Endothelial cell (in vitro differentiated cells): ENCODE measurements around the gene PCSK6. TPM values are rescaled to one million over a fixed set of nuclear protein-coding genes. Genes with fewer than 3 reads are reported as not detected.

Experiments
- DNase-seq: peaks from one replicate; pipeline ENCODE4 v3.0.0; 2021; ENCODE audit warnings: low spot score
- H3K27ac Mint-ChIP-seq: one replicate; pipeline ENCODE4 v1.8.0; 2021; ENCODE audit warnings: mixed read lengths, inconsistent platforms; ENCODE audit not compliant: unreplicated experiment
- H3K27me3 Mint-ChIP-seq: one replicate; pipeline ENCODE4 v1.8.0; 2021; ENCODE audit warnings: mild to moderate bottlenecking, moderate library complexity, mixed read lengths, inconsistent platforms; ENCODE audit not compliant: unreplicated experiment
- H3K36me3 Mint-ChIP-seq: one replicate; pipeline ENCODE4 v1.8.0; 2021; ENCODE audit warnings: mild to moderate bottlenecking, low read depth, mixed read lengths, inconsistent platforms; ENCODE audit not compliant: unreplicated experiment
- H3K4me1 Mint-ChIP-seq: one replicate; pipeline ENCODE4 v1.8.0; 2021; ENCODE audit warnings: mild to moderate bottlenecking, mixed read lengths, inconsistent platforms; ENCODE audit not compliant: unreplicated experiment
- H3K4me3 Mint-ChIP-seq: one replicate; pipeline ENCODE4 v1.8.0; 2021; ENCODE audit warnings: mild to moderate bottlenecking, mixed read lengths, inconsistent platforms; ENCODE audit not compliant: unreplicated experiment
- H3K9me3 Mint-ChIP-seq: one replicate; pipeline ENCODE4 v1.8.0; 2021; ENCODE audit warnings: mixed read lengths, inconsistent platforms; ENCODE audit not compliant: unreplicated experiment
- total RNA-seq: library from RNA; stranded (reverse); fragmentation: NEBNext Ultra II Directional; extraction: Animal tissue kit (Norgen Biotek cat#: 25700); gene quantifications from one replicate; pipeline ENCODE4 v1.2.1, GENCODE V29; 2021; ENCODE audit not compliant: unreplicated experiment
- TF ChIP-seq, protein P1 (sequence below): fragments of 200-600 bp; sonication (generic); IDR thresholded peaks from one replicate; pipeline ENCODE4 v1.5.0; 2021; ENCODE audit warnings: antibody characterized with exemption; ENCODE audit not compliant: unreplicated experiment

The PCSK6 gene
- total RNA-seq, 1 donor from 2014 or later = 0.13 TPM

DNA sequence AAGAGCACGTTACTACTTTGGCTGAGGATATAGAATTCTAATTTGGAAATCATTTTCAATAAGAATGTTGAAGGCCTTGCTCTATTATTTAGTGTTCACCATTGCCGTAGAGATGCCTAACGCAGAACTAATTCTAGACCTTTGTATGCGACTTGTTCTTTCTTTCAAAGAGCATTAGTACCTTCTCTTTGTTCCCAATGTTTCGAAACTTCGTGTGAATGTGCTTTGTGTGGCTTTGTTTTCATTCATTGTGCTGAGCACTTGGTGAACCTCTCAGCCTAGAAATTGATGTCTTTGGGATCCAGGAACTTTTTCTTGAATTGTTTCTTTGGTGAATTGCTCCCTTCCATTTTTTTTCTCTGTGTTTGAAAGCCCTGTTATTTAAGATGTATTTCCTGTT lies 19.8 kb upstream of the PCSK6 start:
- Mint-ChIP-seq H3K4me3 (no peak overlapping the region), H3K4me1 (no peaks in the 10 kb centered on the region), H3K27ac (no peak overlapping the region), H3K27me3 (peaks cover 2% of the 10 kb centered on the region), H3K36me3 (no peaks in the 10 kb centered on the region), H3K9me3 (no peaks in the 10 kb centered on the region)
- DNase-seq = no peak
- TF ChIP-seq, protein P1, sequence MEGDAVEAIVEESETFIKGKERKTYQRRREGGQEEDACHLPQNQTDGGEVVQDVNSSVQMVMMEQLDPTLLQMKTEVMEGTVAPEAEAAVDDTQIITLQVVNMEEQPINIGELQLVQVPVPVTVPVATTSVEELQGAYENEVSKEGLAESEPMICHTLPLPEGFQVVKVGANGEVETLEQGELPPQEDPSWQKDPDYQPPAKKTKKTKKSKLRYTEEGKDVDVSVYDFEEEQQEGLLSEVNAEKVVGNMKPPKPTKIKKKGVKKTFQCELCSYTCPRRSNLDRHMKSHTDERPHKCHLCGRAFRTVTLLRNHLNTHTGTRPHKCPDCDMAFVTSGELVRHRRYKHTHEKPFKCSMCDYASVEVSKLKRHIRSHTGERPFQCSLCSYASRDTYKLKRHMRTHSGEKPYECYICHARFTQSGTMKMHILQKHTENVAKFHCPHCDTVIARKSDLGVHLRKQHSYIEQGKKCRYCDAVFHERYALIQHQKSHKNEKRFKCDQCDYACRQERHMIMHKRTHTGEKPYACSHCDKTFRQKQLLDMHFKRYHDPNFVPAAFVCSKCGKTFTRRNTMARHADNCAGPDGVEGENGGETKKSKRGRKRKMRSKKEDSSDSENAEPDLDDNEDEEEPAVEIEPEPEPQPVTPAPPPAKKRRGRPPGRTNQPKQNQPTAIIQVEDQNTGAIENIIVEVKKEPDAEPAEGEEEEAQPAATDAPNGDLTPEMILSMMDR = no peak

DNA sequence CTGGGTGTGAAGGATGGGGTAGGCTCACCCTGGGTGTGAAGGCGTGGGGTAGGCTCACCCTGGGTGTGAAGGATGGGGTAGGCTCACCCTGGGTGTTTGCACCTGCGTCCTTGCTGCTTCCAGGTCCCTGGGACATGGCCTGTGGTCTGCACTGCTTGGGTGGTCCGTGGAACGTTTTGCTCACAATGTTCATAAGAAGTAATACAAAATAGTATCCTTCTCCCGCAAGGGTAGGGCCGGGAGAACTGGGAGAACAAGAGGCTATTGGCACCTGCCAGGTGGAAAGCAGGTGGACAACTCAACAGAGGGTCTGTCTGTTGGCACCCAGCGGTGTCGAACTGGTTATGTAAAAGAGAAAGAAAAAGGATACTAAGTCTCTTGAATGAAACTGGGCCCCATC lies 17.0 kb upstream of the PCSK6 start:
- Mint-ChIP-seq H3K4me1 (no peaks in the 10 kb centered on the region), H3K36me3 (no peaks in the 10 kb centered on the region), H3K9me3 (no peaks in the 10 kb centered on the region), H3K27ac (no peak overlapping the region), H3K4me3 (no peak overlapping the region), H3K27me3 (peaks cover 8% of the 10 kb centered on the region)
- DNase-seq = no peak
- TF ChIP-seq, protein P1 = no peak

DNA sequence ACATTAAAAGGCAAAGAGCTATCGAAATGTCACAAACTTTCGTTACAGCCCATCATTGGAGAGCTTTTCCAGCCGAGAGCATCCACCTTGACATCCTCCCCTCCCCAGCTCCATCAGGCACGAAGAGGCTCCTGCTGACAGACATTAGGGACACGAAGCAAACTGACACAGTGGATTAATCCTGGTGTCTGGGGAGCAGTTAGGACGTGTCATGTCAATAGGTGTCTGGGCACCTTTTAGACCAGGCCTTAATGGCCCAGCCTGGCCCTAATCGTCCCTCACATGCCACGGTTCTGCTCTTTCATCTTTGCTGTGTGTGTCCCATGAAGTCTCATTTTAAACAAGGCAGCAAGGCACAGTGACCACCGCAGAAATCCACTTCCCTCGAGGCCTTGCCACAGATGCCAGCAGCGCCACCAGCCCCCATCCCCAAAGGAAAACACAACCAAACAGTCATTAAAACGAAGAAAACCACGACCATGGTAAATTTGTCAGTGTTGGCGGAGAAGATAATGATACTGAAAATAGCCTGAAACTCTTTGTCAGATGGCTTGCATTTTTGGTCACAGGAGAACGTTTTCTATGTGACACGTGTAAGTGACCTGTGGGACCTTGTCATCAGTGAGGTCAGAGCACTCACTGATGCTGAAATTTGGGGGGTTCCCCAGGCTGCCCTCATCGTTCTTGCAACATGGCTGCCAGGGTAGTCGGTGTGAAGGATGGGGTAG lies 16.3 kb upstream of the PCSK6 start:
- TF ChIP-seq, protein P1 = no peak
- H3K4me1 Mint-ChIP-seq = no peaks in the 10 kb centered on the region
- no peak for DNase-seq

DNA sequence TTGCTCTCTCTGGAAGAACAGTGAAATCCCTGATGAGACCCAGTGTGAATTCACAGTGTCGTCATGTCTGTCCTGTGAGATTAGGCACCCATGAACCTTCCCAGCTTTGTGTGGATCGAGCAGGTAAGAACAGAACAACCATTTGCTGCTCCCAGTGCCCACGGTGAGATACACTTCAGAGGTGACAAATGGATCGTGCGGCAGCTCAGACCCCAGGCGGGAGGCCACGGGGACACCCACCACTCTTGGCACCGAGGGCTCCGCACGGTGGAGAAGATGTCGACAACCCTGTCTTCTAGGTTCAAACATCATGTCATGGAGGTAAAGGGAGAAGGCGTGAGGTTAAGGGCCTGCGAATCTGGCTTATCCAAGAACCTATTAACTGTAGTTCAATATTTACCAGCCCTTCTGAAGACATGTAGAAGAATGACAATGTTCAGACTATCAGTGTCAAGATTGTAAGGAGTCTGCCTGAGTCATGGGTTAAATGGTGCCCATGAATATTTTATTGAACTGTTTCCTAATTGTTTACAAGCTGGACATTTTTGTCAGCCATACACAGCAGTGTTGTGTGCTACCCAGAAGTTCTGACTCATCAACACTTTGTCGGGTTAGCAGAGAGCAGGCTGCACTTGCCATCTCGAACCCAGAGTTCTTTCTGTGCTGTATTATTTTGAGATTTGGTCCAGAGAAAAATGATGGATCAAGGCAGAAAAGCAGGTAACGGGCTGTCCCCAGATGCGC lies 15.5 kb upstream of the PCSK6 start:
- TF ChIP-seq, protein P1 = no peak
- Mint-ChIP-seq H3K27ac (no peak overlapping the region), H3K36me3 (no peaks in the 10 kb centered on the region), H3K27me3 (peaks cover 15% of the 10 kb centered on the region), H3K4me3 (no peak overlapping the region), H3K9me3 (no peaks in the 10 kb centered on the region), H3K4me1 (no peaks in the 10 kb centered on the region)
- no peak for DNase-seq

More for the DNA sequence above, 16.3 kb upstream of the PCSK6 start:
- H3K27me3 Mint-ChIP-seq = peaks cover 9% of the 10 kb centered on the region
- H3K9me3 Mint-ChIP-seq = no peaks in the 10 kb centered on the region
- no peak overlapping the region for H3K27ac Mint-ChIP-seq
- H3K4me3 Mint-ChIP-seq = no peak overlapping the region
- H3K36me3 Mint-ChIP-seq = no peaks in the 10 kb centered on the region

DNA sequence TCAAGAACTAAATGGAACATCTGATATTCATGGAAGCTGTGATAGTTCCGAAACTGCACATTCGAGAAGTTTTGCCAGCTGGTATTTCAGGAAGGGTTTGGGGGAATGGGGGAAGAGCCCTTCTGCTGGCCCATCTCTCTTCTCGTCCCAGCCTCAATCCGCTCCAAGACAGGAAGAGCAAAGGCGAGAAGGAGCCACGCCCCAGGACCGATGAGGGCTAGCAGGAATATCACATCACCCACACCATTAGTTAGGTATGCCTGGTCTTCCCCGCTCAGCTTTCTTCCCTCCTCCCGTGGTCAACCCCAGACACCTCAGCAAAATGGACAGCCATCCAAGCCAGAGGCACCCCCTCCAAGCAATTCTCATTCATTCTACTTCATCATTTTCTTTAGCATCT lies 14.9 kb upstream of the PCSK6 start:
- Mint-ChIP-seq H3K27ac (no peak overlapping the region), H3K27me3 (peaks cover 15% of the 10 kb centered on the region), H3K9me3 (no peaks in the 10 kb centered on the region), H3K4me1 (no peaks in the 10 kb centered on the region), H3K36me3 (no peaks in the 10 kb centered on the region), H3K4me3 (no peak overlapping the region)
- TF ChIP-seq, protein P1 = no peak
- no peak for DNase-seq
